ENCODE results near the gene GRAMD1A. TPM values are rescaled to one million over a fixed set of nuclear protein-coding genes. Genes with fewer than 3 reads are reported as not detected.
A peak's percentile ranks its signal among the peaks of the same experiment; 100 is the strongest.

Gene GRAMD1A
- total and polyA plus RNA-seq, 9 of the 15 experiments (the other 6 are each of a cell fraction or from before 2014, with no cell fraction given): 1.4 to 63.8 (median 38.5) TPM

DNA sequence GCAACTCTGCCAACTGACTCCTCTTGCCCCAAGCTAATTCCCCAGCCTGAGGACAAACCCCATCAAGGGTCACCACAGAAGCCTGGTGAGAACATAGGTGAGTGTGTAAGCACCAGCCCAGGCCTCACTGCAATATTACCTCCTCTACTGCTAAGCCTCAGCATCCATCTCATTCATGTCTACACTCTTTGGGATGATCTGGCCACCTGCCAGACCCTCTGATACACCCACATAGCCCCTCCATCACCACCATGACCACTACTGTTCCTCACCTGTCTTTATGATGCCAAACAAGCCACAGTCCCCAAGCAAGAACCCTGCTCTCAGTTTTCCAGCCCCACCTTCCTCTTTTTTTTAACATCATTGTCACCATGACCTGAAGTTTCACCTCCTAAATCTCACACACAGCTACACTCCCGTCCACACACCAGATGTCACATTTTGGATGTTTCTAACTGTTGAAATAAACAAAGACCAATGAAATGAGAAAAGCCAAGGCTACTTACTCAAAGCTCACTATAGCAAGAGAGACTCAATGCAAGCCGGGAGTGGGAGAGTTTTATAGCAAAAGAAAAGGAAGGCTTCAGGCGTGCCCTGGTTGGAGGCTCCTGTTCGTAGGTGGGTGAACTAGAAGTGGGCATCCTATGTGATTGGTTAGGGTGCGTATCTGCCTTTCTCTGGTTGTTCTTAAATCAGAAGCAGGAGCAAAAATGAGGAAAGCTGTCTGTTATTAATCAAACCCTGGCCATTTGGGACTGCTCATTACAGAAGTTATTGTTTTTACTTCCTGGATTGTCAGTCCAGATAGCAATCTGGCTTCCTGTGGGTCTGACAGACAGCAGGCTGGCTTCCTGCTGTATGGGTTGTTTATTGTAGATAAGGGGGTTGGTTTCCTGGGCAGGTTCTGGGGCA lies 38.1 kb upstream of the GRAMD1A start (continued):
- no peak; the same call in 1 of the 2 replicates for TF ChIP-seq ERF (CRISPR knock-in tag; IDR thresholded peaks at IDR 0.05)

- no TSS peak for BruUV-seq (replicated peaks)
- TF ChIP-seq HDAC3 (IDR thresholded peaks at IDR 0.05; ENCODE audit: borderline replicate concordance, partially characterized antibody): peak; percentile 2
- TF ChIP-seq POLR2H (tag; IDR thresholded peaks at IDR 0.05; ENCODE audit: low read depth): peak; percentile 68; the same call in 1 of the 2 replicates
- TF ChIP-seq CEBPB (tag; IDR thresholded peaks at IDR 0.05): no peak
- TF ChIP-seq SMAD3 (CRISPR knock-in tag; conservative IDR thresholded peaks at IDR 0.05): no peak
- TF ChIP-seq ZNF589 (CRISPR knock-in tag; IDR thresholded peaks at IDR 0.05; ENCODE audit: low read depth): 0 out of 2 replicates have a peak, but pooled peaks have one; percentile 44
- TF ChIP-seq SAFB2 (IDR thresholded peaks at IDR 0.05; ENCODE audit: borderline replicate concordance, low read depth, low read length, severe bottlenecking): no peak
- TF ChIP-seq TOE1 (IDR thresholded peaks at IDR 0.05; ENCODE audit: borderline replicate concordance): no peak
- TF ChIP-seq TOE1 (CRISPR knock-in tag; IDR thresholded peaks at IDR 0.05; ENCODE audit: borderline replicate concordance, low read depth): no peak
- no peak for TF ChIP-seq DDX20 (tag; IDR thresholded peaks at IDR 0.05; ENCODE audit: low read depth)
- no peak for TF ChIP-seq CHD1 (IDR thresholded peaks at IDR 0.05; ENCODE audit: low read length)
- TF ChIP-seq ZNF146 (CRISPR knock-in tag; IDR thresholded peaks at IDR 0.05; ENCODE audit: unreplicated experiment): no peak
- TF ChIP-seq XRCC4 (IDR thresholded peaks at IDR 0.05; ENCODE audit: extremely low read depth, insufficient read depth, insufficient read length): no peak
- no peak for TF ChIP-seq ZNF561 (CRISPR knock-in tag; conservative IDR thresholded peaks at IDR 0.05)
- TF ChIP-seq KLF13 (tag; IDR thresholded peaks at IDR 0.05; ENCODE audit: borderline replicate concordance, low read depth): no peak
- TF ChIP-seq ZBTB2 (IDR thresholded peaks at IDR 0.05): no peak
- no peak for TF ChIP-seq TCF3 (CRISPR knock-in tag; IDR thresholded peaks at IDR 0.05)
These were observed 37.2 kb upstream of the GRAMD1A start for GRCh38 chr19:34962687-34963572.

More at GRCh38 chr19:34962687-34963572, 37.2 kb upstream of the GRAMD1A start:
- Histone ChIP-seq H3K4me1 (replicated peaks in 1 of 2; ENCODE audit: control insufficient read depth in 2 of 2, insufficient read depth in 2 of 2, low read length in 2 of 2) (peaks cover 12 to 28% of the 10 kb centered on the region in 2 experiments; a peak in 4 of 5 replicates), H3K4me3 (peak overlapping the region; percentile 81), H3K27me3 (ENCODE audit: control insufficient read depth in 2 of 2, insufficient read depth in 2 of 2, low read length in 2 of 2) (no peaks in the 10 kb centered on the region), H3K9me3 (replicated peaks; ENCODE audit: control insufficient read depth, insufficient read depth, low read depth, low read length) (peaks cover 47% of the 10 kb centered on the region), H3K79me2 (ENCODE audit: control insufficient read depth, insufficient read depth, low read length) (peaks cover 40% of the 10 kb centered on the region), H3K9ac (ENCODE audit: insufficient read depth in 1 of 2, low read depth in 2 of 2, low read length in 2 of 2) (peak overlapping the region; percentile 70 to 93), H2AFZ (ENCODE audit: low read depth, low read length) (peak overlapping the region; percentile 79), H3K27ac (ENCODE audit: extremely low read depth, low read depth, low read length) (peak overlapping the region; percentile 87), H3K9me1 (ENCODE audit: control insufficient read depth, insufficient read depth, low read length) (no peaks in the 10 kb centered on the region), H3K4me2 (ENCODE audit: insufficient read depth, low read length) (peak overlapping the region; percentile 93), H4K20me1 (replicated peaks; ENCODE audit: control insufficient read depth, insufficient read depth, low read length) (no peaks in the 10 kb centered on the region), H3K36me3 (ENCODE audit: control insufficient read depth, insufficient read depth, low read length) (peaks cover 43% of the 10 kb centered on the region)
- intact Hi-C loops (cut with micrococcal nuclease) (loop anchor here (1.0 kb wide), 1 partner anchor 37 kb away; the partner anchor contains the start of gene ZNF30), in situ Hi-C loops (cut with MboI) (no loop called here)
- 6% methylated on average over 14 of the region's 14 CpGs for whole genome bisulfite sequencing (ENCODE audit: insufficient coverage, low coverage, missing lambda C conversion rate)
- ChIA-PET POLR2A (interaction anchor here (0.5 to 1.1 kb wide), 3 partner anchors 9 to 607 kb away, joined by 3 to 4 read pairs (median 3); no protein-coding TSS in a partner anchor), CTCF (ENCODE audit: low intra/inter-chr PET ratio) (no interaction called here)
- DNase-seq (ENCODE audit: extremely low read depth in 1 of 4, low spot score in 3 of 4) (peak; percentile 26 to 42 (median 37)), ATAC-seq (peak; percentile 46), FAIRE-seq (peak; percentile 63)
